ENCODE measurements around the gene AKTIP. TPM values are rescaled to one million over a fixed set of nuclear protein-coding genes. Genes with fewer than 3 reads are reported as not detected.

AKTIP gene
- total RNA-seq, 2 experiments from 2014 or later: 51.2 to 53.3 TPM

DNA sequence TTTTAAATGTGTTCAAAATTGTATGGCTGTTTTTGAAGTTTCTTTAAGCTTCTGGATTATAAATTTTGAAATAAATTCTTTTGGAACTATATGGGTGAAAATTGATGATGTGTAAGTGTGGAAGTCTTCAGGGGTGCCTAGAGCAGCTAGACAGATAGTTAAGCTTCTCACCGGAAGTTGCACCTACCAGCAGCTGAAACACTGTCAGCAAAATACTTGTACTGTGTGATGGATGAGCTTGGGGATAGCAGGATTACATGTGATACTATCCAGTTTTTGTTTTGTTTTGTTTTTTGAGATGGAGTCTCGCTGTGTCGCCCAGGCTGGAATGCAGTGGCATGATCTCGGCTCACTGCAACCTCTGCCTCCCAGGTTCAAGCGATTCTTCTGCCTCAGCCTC lies 49.1 kb downstream of the AKTIP start:
- DNase-seq (peak in 4 of 14 experiments; percentile 45 to 77 (median 55)), ATAC-seq (ENCODE audit: poor library complexity) (no peak)
- CTCF ChIA-PET: interaction anchor here (1.0 kb wide), 1 partner anchor 12 kb away, joined by 3 read pairs; no protein-coding TSS in a partner anchor
- POLR2A ChIA-PET: interaction anchor here (0.7 to 16.1 kb wide), 7 partner anchors 8 to 50 kb away, joined by 3 to 436 read pairs (median 4); partner anchors contain the start of genes AKTIP and RBL2
- TF ChIP-seq, protein P1, sequence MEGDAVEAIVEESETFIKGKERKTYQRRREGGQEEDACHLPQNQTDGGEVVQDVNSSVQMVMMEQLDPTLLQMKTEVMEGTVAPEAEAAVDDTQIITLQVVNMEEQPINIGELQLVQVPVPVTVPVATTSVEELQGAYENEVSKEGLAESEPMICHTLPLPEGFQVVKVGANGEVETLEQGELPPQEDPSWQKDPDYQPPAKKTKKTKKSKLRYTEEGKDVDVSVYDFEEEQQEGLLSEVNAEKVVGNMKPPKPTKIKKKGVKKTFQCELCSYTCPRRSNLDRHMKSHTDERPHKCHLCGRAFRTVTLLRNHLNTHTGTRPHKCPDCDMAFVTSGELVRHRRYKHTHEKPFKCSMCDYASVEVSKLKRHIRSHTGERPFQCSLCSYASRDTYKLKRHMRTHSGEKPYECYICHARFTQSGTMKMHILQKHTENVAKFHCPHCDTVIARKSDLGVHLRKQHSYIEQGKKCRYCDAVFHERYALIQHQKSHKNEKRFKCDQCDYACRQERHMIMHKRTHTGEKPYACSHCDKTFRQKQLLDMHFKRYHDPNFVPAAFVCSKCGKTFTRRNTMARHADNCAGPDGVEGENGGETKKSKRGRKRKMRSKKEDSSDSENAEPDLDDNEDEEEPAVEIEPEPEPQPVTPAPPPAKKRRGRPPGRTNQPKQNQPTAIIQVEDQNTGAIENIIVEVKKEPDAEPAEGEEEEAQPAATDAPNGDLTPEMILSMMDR (IDR thresholded peaks at IDR 0.05): no peak
- H3K4me1 Mint-ChIP-seq (ENCODE audit: low read depth): peaks cover 93% of the 10 kb centered on the region
- H3K4me3 Mint-ChIP-seq: peak overlapping the region; percentile 76
- Histone ChIP-seq H3K27ac (ENCODE audit: low read depth in 1 of 2, low read length in 2 of 2) (peak overlapping the region in 1 of 2 donors; percentile 20), H3K27me3 (ENCODE audit: control insufficient read depth in 1 of 2, insufficient read depth in 2 of 2, low read length in 2 of 2) (no peaks in the 10 kb centered on the region), H3K4me1 (ENCODE audit: insufficient read depth, low read length) (peaks cover 59% of the 10 kb centered on the region), H3K9me3 (ENCODE audit: control insufficient read depth in 1 of 2, insufficient read depth in 1 of 2, low read length in 2 of 2) (no peaks in the 10 kb centered on the region), H3K4me3 (ENCODE audit: low read length) (no peak overlapping the region), H3K36me3 (ENCODE audit: insufficient read depth, low read length) (peaks cover 50% of the 10 kb centered on the region)
- H3K9me3 Mint-ChIP-seq: no peaks in the 10 kb centered on the region
- peaks cover 90% of the 10 kb centered on the region for H3K36me3 Mint-ChIP-seq (ENCODE audit: low read depth)
- intact Hi-C loops (cut with DNase I, micrococcal nuclease): loop anchor here (2.0 to 10.0 kb wide), 2 partner anchors 17 to 251 kb away; partner anchors contain the start of genes FTO (in 1 of the 2) and RPGRIP1L (in 1 of the 2)
- H3K27ac Mint-ChIP-seq: peak overlapping the region; percentile 94
- no peaks in the 10 kb centered on the region for H3K27me3 Mint-ChIP-seq

DNA sequence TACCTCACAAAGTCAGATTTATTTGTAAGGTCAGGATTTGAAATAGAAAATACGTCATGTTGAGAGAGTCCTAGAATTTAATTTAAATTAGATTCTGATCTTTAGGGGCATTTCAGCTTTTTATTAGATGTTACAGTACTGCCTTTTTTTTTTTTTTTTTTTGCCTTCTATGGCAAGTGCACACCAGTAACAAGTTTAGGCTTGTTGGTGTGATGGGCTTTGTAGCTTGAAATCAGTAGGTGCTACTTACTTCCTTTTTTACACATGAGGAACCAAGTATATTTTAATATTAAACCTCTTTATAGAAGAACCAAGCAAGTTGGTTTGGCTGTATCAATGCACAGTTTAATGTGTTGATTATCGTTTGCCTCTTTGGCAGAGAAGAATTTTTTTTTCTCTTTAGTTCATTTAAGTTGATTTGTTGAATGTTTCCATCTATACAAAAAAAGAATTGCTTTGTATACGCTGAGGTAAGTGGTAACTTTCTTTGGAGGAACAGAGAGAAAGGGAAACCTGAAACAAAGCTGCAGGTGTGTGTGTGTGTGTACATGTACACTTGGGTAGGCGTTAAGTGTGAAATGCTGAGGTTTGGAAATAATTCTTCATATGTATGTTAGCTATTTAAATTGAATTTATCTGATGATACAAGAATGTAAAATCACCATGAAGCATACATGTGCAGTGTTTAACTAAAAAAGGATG lies 53.0 kb downstream of the AKTIP start:
- Histone ChIP-seq H3K9me3 (ENCODE audit: control insufficient read depth in 1 of 2, insufficient read depth in 1 of 2, low read length in 2 of 2) (no peaks in the 10 kb centered on the region), H3K36me3 (ENCODE audit: insufficient read depth, low read length) (peaks cover 60% of the 10 kb centered on the region), H3K4me3 (ENCODE audit: low read length) (peak overlapping the region; percentile 42), H3K4me1 (ENCODE audit: insufficient read depth, low read length) (peaks cover 41% of the 10 kb centered on the region), H3K27me3 (ENCODE audit: control insufficient read depth in 1 of 2, insufficient read depth in 2 of 2, low read length in 2 of 2) (no peaks in the 10 kb centered on the region), H3K27ac (ENCODE audit: low read depth in 1 of 2, low read length in 2 of 2) (peak overlapping the region in 1 of 2 donors; percentile 37)
- H3K9me3 Mint-ChIP-seq: no peaks in the 10 kb centered on the region
- TF ChIP-seq, protein P1 (IDR thresholded peaks at IDR 0.05): no peak
- CTCF ChIA-PET: interaction anchor here (0.9 to 1.7 kb wide), 3 partner anchors 10 to 51 kb away, joined by 3 to 5 read pairs (median 3); no protein-coding TSS in a partner anchor
- POLR2A ChIA-PET: interaction anchor here (0.7 to 16.1 kb wide), 6 partner anchors 8 to 180 kb away, joined by 3 to 436 read pairs (median 30); partner anchors contain the start of genes AKTIP and RBL2
- peaks cover 81% of the 10 kb centered on the region for H3K4me1 Mint-ChIP-seq (ENCODE audit: low read depth)
- peaks cover 92% of the 10 kb centered on the region for H3K36me3 Mint-ChIP-seq (ENCODE audit: low read depth)
- ATAC-seq (ENCODE audit: poor library complexity) (peak; percentile 42), DNase-seq (peak in 1 of 14 experiments; percentile 57)
- peak overlapping the region; percentile 89 for H3K4me3 Mint-ChIP-seq
- H3K27ac Mint-ChIP-seq: peak overlapping the region; percentile 93
- no peaks in the 10 kb centered on the region for H3K27me3 Mint-ChIP-seq
- intact Hi-C loops (cut with DNase I, micrococcal nuclease): loop anchor here in 1 of 2 experiments (10.0 kb wide), 1 partner anchor 255 kb away; the partner anchor contains the start of genes FTO and RPGRIP1L

DNA sequence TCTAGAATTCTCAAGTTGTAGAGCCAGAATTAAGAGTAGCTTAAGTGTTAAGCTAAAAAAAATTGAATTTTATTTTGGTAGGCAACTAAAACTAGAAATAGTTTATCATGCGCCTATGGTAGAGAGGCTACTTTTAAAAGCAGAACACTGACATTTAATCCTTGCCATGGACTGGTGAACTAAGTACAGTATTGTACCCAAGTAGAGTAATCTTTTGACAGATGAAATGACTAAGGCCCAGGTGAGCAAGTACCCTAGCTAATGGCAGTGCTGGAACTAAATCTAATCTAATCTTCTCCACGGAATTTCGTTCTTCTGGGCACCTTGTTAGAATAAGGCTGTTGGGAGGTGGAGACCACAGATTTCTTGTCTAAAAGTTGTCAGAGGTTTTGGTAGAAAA lies 56.9 kb downstream of the AKTIP start:
- H3K4me1 Mint-ChIP-seq (ENCODE audit: low read depth): peaks cover 61% of the 10 kb centered on the region
- peak overlapping the region; percentile 78 for H3K4me3 Mint-ChIP-seq
- CTCF ChIA-PET: interaction anchor here (0.7 to 1.2 kb wide), 5 partner anchors 9 to 35 kb away, joined by 3 to 4 read pairs (median 3); no protein-coding TSS in a partner anchor

More for the DNA sequence above, 56.9 kb downstream of the AKTIP start:
- Mint-ChIP-seq H3K9me3 (no peaks in the 10 kb centered on the region), H3K27ac (peak overlapping the region; percentile 75), H3K27me3 (no peaks in the 10 kb centered on the region), H3K36me3 (ENCODE audit: low read depth) (peaks cover 96% of the 10 kb centered on the region)
- TF ChIP-seq, protein P1 (IDR thresholded peaks at IDR 0.05): no peak
- Histone ChIP-seq H3K36me3 (ENCODE audit: insufficient read depth, low read length) (peaks cover 62% of the 10 kb centered on the region), H3K9me3 (ENCODE audit: control insufficient read depth in 1 of 2, insufficient read depth in 1 of 2, low read length in 2 of 2) (no peaks in the 10 kb centered on the region), H3K4me1 (ENCODE audit: insufficient read depth, low read length) (peaks cover 34% of the 10 kb centered on the region), H3K27ac (ENCODE audit: low read depth in 1 of 2, low read length in 2 of 2) (peak overlapping the region; percentile 3 to 38), H3K27me3 (ENCODE audit: control insufficient read depth in 1 of 2, insufficient read depth in 2 of 2, low read length in 2 of 2) (no peaks in the 10 kb centered on the region), H3K4me3 (ENCODE audit: low read length) (peak overlapping the region; percentile 42)
- POLR2A ChIA-PET: interaction anchor here (1.0 to 16.1 kb wide), 6 partner anchors 8 to 56 kb away, joined by 3 to 436 read pairs (median 31); partner anchors contain the start of genes AKTIP and RBL2
- no peak for DNase-seq
- intact Hi-C loops (cut with DNase I, micrococcal nuclease): no loop called here
- no peak for ATAC-seq (ENCODE audit: poor library complexity)
